Loucy (cell line): ENCODE results near the gene SMIM23.

Experiments
- H2AFZ ChIP-seq: fragments of 200-600 bp; sonication (generic); 2 replicates; pipeline ENCODE4 v1.6.0; 2016; ENCODE audit warnings: antibody characterized with exemption, mild to moderate bottlenecking, low read length, moderate library complexity
- H3F3A ChIP-seq: fragments of 200-600 bp; 2 replicates; pipeline ENCODE4 v1.6.0; 2016; ENCODE audit warnings: antibody characterized with exemption, low read depth, mild to moderate bottlenecking
- H3K27me3 ChIP-seq: fragments of 200-600 bp; sonication (generic); 2 replicates; pipeline ENCODE4 v1.6.1; 2014; ENCODE audit warnings: low read length, mild to moderate bottlenecking; ENCODE audit not compliant: insufficient read depth, poor library complexity, severe bottlenecking
- H3K36me3 ChIP-seq: fragments of 200-600 bp; sonication (generic); 2 replicates; pipeline ENCODE4 v1.6.1; 2016; ENCODE audit warnings: low read length; ENCODE audit not compliant: insufficient read depth
- H3K4me1 ChIP-seq: fragments of 200-600 bp; sonication (generic); 2 replicates; pipeline ENCODE4 v1.5.1; 2014; ENCODE audit warnings: low read length, mild to moderate bottlenecking; ENCODE audit not compliant: insufficient read depth, poor library complexity, severe bottlenecking
- H3K4me2 ChIP-seq: fragments of 200-600 bp; sonication (generic); 2 replicates; pipeline ENCODE4 v1.6.0; 2014; ENCODE audit warnings: antibody characterized with exemption, low read length, low read depth, mild to moderate bottlenecking; ENCODE audit not compliant: poor library complexity, severe bottlenecking
- H3K4me3 ChIP-seq: fragments of 200-600 bp; sonication (generic); 2 replicates; pipeline ENCODE4 v1.5.1; 2014; ENCODE audit warnings: low read length, mild to moderate bottlenecking, mixed read lengths; ENCODE audit not compliant: poor library complexity, severe bottlenecking
- H3K79me2 ChIP-seq: fragments of 200-600 bp; sonication (generic); 2 replicates; pipeline ENCODE4 v1.6.1; 2014; ENCODE audit warnings: low read length; ENCODE audit not compliant: insufficient read depth
- H3K9ac ChIP-seq: fragments of 200-600 bp; sonication (generic); 2 replicates; pipeline ENCODE4 v1.6.0; 2014; ENCODE audit warnings: mild to moderate bottlenecking, low read depth, low read length, moderate library complexity; ENCODE audit not compliant: poor library complexity, severe bottlenecking
- H3K9me2 ChIP-seq: fragments of 200-600 bp; sonication (generic); replicated peaks from 2 replicates; pipeline ENCODE4 v1.6.1; 2016; ENCODE audit warnings: low read depth, low read length, mixed read lengths
- H3K9me3 ChIP-seq: fragments of 200-600 bp; sonication (generic); 2 replicates; pipeline ENCODE4 v1.6.1; 2014; ENCODE audit warnings: mild to moderate bottlenecking, antibody characterized with exemption, low read length, low read depth; ENCODE audit not compliant: insufficient read depth
- H4K20me1 ChIP-seq: fragments of 200-600 bp; sonication (generic); 2 replicates; pipeline ENCODE4 v1.6.0; 2014; ENCODE audit warnings: antibody characterized with exemption, low read length, mild to moderate bottlenecking; ENCODE audit not compliant: insufficient read depth, poor library complexity, severe bottlenecking
- CTCF ChIP-seq: fragments of 200-600 bp; sonication (generic); conservative IDR thresholded peaks from 2 replicates; pipeline ENCODE4 v1.5.1; 2014; ENCODE audit warnings: mild to moderate bottlenecking, antibody characterized with exemption, low read length
- EZH2phosphoT487 ChIP-seq: fragments of 200-600 bp; IDR thresholded peaks from 2 replicates; pipeline ENCODE4 v1.6.1; 2018; ENCODE audit warnings: antibody characterized with exemption, mild to moderate bottlenecking, moderate library complexity, borderline replicate concordance

The SMIM23 gene

GRCh38 chr5:171837522-171837921, 51.9 kb downstream of the SMIM23 start:
- no peaks in the 10 kb centered on the region for H3K36me3 ChIP-seq
- no peak overlapping the region for H2AFZ ChIP-seq
- no peaks in the 10 kb centered on the region for H4K20me1 ChIP-seq

GRCh38 chr5:171838066-171838465, 52.4 kb downstream of the SMIM23 start:
- peaks cover 10% of the 10 kb centered on the region for H3K4me1 ChIP-seq
- no peak overlapping the region for H3K4me3 ChIP-seq
- H2AFZ ChIP-seq, result no peak overlapping the region
- H3K79me2 ChIP-seq, result no peaks in the 10 kb centered on the region
- H3K36me3 ChIP-seq, result no peaks in the 10 kb centered on the region
- no peak overlapping the region for H3K4me2 ChIP-seq
- H3K9me3 ChIP-seq, result no peaks in the 10 kb centered on the region
- no peaks in the 10 kb centered on the region for H4K20me1 ChIP-seq
- no peaks in the 10 kb centered on the region for H3K27me3 ChIP-seq
- no peak overlapping the region for H3K9ac ChIP-seq
- TF ChIP-seq EZH2phosphoT487 (no peak), CTCF (no peak)
- no peaks in the 10 kb centered on the region for H3F3A ChIP-seq
- no peaks in the 10 kb centered on the region for H3K9me2 ChIP-seq

More at GRCh38 chr5:171837522-171837921, 51.9 kb downstream of the SMIM23 start:
- no peaks in the 10 kb centered on the region for H3K79me2 ChIP-seq
- no peaks in the 10 kb centered on the region for H3F3A ChIP-seq
- H3K9ac ChIP-seq, result no peak overlapping the region
- no peak overlapping the region for H3K4me3 ChIP-seq
- peaks cover 10% of the 10 kb centered on the region for H3K4me1 ChIP-seq
- no peaks in the 10 kb centered on the region for H3K9me2 ChIP-seq
- H3K27me3 ChIP-seq, result no peaks in the 10 kb centered on the region
- H3K9me3 ChIP-seq, result no peaks in the 10 kb centered on the region
- no peak overlapping the region for H3K4me2 ChIP-seq
- no peak for TF ChIP-seq CTCF
- no peak for TF ChIP-seq EZH2phosphoT487

DNA sequence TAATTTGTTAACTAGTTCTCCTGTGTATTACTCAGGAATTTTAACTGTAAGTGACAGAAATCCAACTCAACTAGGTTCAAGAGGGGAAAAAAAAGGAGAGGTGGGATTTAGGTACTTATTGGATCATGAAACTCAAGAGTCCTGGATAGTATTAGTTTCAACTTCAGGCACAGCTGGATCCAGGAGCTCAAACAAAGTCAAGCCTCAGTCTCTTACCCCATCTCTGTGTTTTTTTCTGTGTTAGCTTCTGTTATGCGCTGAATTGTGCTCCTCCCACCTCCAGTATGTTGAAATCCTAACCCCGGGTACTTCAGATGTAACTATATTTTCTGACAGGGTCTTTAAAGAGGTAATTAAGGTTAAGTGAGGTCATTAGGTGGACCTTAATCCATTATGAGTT, 53.5 kb downstream of the SMIM23 start:
- H4K20me1 ChIP-seq, result no peaks in the 10 kb centered on the region
- H3F3A ChIP-seq, result no peaks in the 10 kb centered on the region
- peaks cover 10% of the 10 kb centered on the region for H3K4me1 ChIP-seq
- H3K9me2 ChIP-seq, result no peaks in the 10 kb centered on the region
- no peak overlapping the region for H3K9ac ChIP-seq
- no peak overlapping the region for H2AFZ ChIP-seq
- no peaks in the 10 kb centered on the region for H3K79me2 ChIP-seq
- H3K4me2 ChIP-seq, result no peak overlapping the region
- H3K4me3 ChIP-seq, result no peak overlapping the region
- H3K36me3 ChIP-seq, result no peaks in the 10 kb centered on the region
- no peaks in the 10 kb centered on the region for H3K27me3 ChIP-seq
- H3K9me3 ChIP-seq, result no peaks in the 10 kb centered on the region
- TF ChIP-seq CTCF (no peak), EZH2phosphoT487 (no peak)
